Activated CD4-positive, alpha-beta memory T cell treated with anti-CD3 and anti-CD28 coated beads for 36 hours (primary cell): ENCODE measurements around the gene MRPL2. TPM values are rescaled to one million over a fixed set of nuclear protein-coding genes. Genes with fewer than 3 reads are reported as not detected.
"Not testable (repeated sequence)": the region's sequence is repeated elsewhere in the genome, so short reads cannot be mapped to it uniquely, and the experiment has no call there.

Experiments
- CTCF ChIA-PET: fragments of 350-600 bp; sonication (Branson Sonifier 250); formaldehyde crosslinking; loops from one replicate; lab custom pipeline; 2021; ENCODE audit warnings: antibody characterized with exemption, inconsistent platforms; lab: Charles Lee
- POLR2A ChIA-PET: fragments of 350-600 bp; sonication (Branson Sonifier 250); formaldehyde crosslinking; loops from one replicate; lab custom pipeline; 2021; ENCODE audit warnings: antibody characterized with exemption; lab: Charles Lee
- DNase-seq: peaks from one replicate; pipeline ENCODE4 v3.0.0-alpha.2; 2020
- H3K27ac Mint-ChIP-seq: one replicate; pipeline ENCODE4 v1.8.0; 2021; ENCODE audit warnings: mixed read lengths
- H3K27me3 Mint-ChIP-seq: one replicate; pipeline ENCODE4 v1.8.0; 2021; ENCODE audit warnings: mixed read lengths
- H3K36me3 Mint-ChIP-seq: one replicate; pipeline ENCODE4 v1.8.0; 2021; ENCODE audit warnings: mixed read lengths
- H3K4me1 Mint-ChIP-seq: one replicate; pipeline ENCODE4 v1.8.0; 2021; ENCODE audit warnings: low read depth, mixed read lengths
- H3K4me3 Mint-ChIP-seq: one replicate; pipeline ENCODE4 v1.8.0; 2021; ENCODE audit warnings: mild to moderate bottlenecking, mixed read lengths
- H3K9me3 Mint-ChIP-seq: one replicate; pipeline ENCODE4 v1.8.0; 2021; ENCODE audit warnings: mixed read lengths
- intact Hi-C: fragments of 100-400 bp; cut with micrococcal nuclease; formaldehyde crosslinking; loops from one replicate; pipeline ENCODE4 v1.15.1; 2023
- total RNA-seq, 2 experiments: library from RNA; stranded (reverse); gene quantifications; one replicate each; pipeline ENCODE4 v1.2.3, GENCODE V29; 2021

Gene MRPL2
- total RNA-seq, 2 experiments from 2014 or later: 91.0 to 95.4 TPM

- no peak for DNase-seq
- Mint-ChIP-seq H3K4me1 (peaks cover under 1% of the 10 kb centered on the region), H3K27ac (no peak overlapping the region), H3K36me3 (peaks cover 44% of the 10 kb centered on the region), H3K4me3 (no peak overlapping the region), H3K9me3 (no peaks in the 10 kb centered on the region), H3K27me3 (no peaks in the 10 kb centered on the region)
- intact Hi-C loops: no loop called here
- ChIA-PET CTCF (interaction anchor here (0.6 to 1.0 kb wide), 3 partner anchors 19 to 98 kb away, joined by 3 to 4 read pairs (median 3); partner anchors contain the start of gene RRP36), POLR2A (no interaction called here)
Observed at GRCh38 chr6:43045371-43045930, 13.8 kb downstream of the MRPL2 start.

GRCh38 chr6:43043310-43043709 is 15.9 kb downstream of the MRPL2 start:
- CTCF ChIA-PET: no interaction called here
- intact Hi-C loops: no loop called here
- no peak for DNase-seq
- H3K27me3 Mint-ChIP-seq: no peaks in the 10 kb centered on the region
- no peaks in the 10 kb centered on the region for H3K9me3 Mint-ChIP-seq
- no peak overlapping the region for H3K4me3 Mint-ChIP-seq
- H3K4me1 Mint-ChIP-seq: no peaks in the 10 kb centered on the region
- POLR2A ChIA-PET: interaction anchor here (0.8 kb wide), 1 partner anchor 13 kb away, joined by 3 read pairs; no protein-coding TSS in a partner anchor
- H3K36me3 Mint-ChIP-seq: peaks cover 41% of the 10 kb centered on the region
- H3K27ac Mint-ChIP-seq: no peak overlapping the region

GRCh38 chr6:43041475-43041874 is 17.8 kb downstream of the MRPL2 start:
- POLR2A ChIA-PET, CTCF ChIA-PET, H3K27me3 Mint-ChIP-seq, H3K27ac Mint-ChIP-seq, intact Hi-C loops, H3K9me3 Mint-ChIP-seq, H3K4me1 Mint-ChIP-seq, H3K4me3 Mint-ChIP-seq, DNase-seq: not testable (repeated sequence)
- peaks cover 40% of the 10 kb centered on the region for H3K36me3 Mint-ChIP-seq

GRCh38 chr6:43040542-43041257 is 18.5 kb downstream of the MRPL2 start:
- POLR2A ChIA-PET: no interaction called here
- Mint-ChIP-seq H3K4me1 (no peaks in the 10 kb centered on the region), H3K36me3 (peaks cover 37% of the 10 kb centered on the region), H3K27ac (no peak overlapping the region), H3K4me3 (no peak overlapping the region), H3K9me3 (no peaks in the 10 kb centered on the region), H3K27me3 (no peaks in the 10 kb centered on the region)
- CTCF ChIA-PET: no interaction called here
- intact Hi-C loops: no loop called here
- DNase-seq: no peak

- ChIA-PET CTCF (interaction anchor here (0.8 kb wide), 1 partner anchor 91 kb away, joined by 3 read pairs; no protein-coding TSS in a partner anchor), POLR2A (no interaction called here)
- Mint-ChIP-seq H3K9me3 (no peaks in the 10 kb centered on the region), H3K4me1 (no peaks in the 10 kb centered on the region), H3K27me3 (no peaks in the 10 kb centered on the region), H3K27ac (no peak overlapping the region), H3K36me3 (peaks cover 35% of the 10 kb centered on the region), H3K4me3 (no peak overlapping the region)
- intact Hi-C loops: no loop called here
- DNase-seq: no peak
Observed at GRCh38 chr6:43038727-43039126, 20.5 kb downstream of the MRPL2 start.

- CTCF ChIA-PET: interaction anchor here (0.8 kb wide), 1 partner anchor 92 kb away, joined by 3 read pairs; no protein-coding TSS in a partner anchor
- Mint-ChIP-seq H3K4me1 (no peaks in the 10 kb centered on the region), H3K4me3 (no peak overlapping the region), H3K9me3 (no peaks in the 10 kb centered on the region), H3K27me3 (no peaks in the 10 kb centered on the region), H3K27ac (no peak overlapping the region), H3K36me3 (peaks cover 35% of the 10 kb centered on the region)
- POLR2A ChIA-PET: no interaction called here
- intact Hi-C loops: no loop called here
- DNase-seq: no peak
Observed at GRCh38 chr6:43037706-43038105, 21.5 kb downstream of the MRPL2 start.

GRCh38 chr6:43037197-43037596 is 22.0 kb downstream of the MRPL2 start:
- Mint-ChIP-seq H3K27ac (no peak overlapping the region), H3K36me3 (peaks cover 32% of the 10 kb centered on the region), H3K9me3 (no peaks in the 10 kb centered on the region), H3K4me3 (no peak overlapping the region), H3K4me1 (no peaks in the 10 kb centered on the region), H3K27me3 (no peaks in the 10 kb centered on the region)
- ChIA-PET POLR2A (interaction anchor here (0.5 kb wide), 1 partner anchor 14 kb away, joined by 3 read pairs; no protein-coding TSS in a partner anchor), CTCF (no interaction called here)
- intact Hi-C loops: no loop called here
- no peak for DNase-seq

GRCh38 chr6:43036712-43037111 is 22.5 kb downstream of the MRPL2 start:
- no peaks in the 10 kb centered on the region for H3K4me1 Mint-ChIP-seq
- H3K4me3 Mint-ChIP-seq: no peak overlapping the region
- no peaks in the 10 kb centered on the region for H3K9me3 Mint-ChIP-seq
- ChIA-PET CTCF (no interaction called here), POLR2A (interaction anchor here (0.5 kb wide), 1 partner anchor 13 kb away, joined by 3 read pairs; no protein-coding TSS in a partner anchor)
- no peak for DNase-seq
- H3K27ac Mint-ChIP-seq: no peak overlapping the region
- H3K27me3 Mint-ChIP-seq: no peaks in the 10 kb centered on the region
- intact Hi-C loops: no loop called here
- H3K36me3 Mint-ChIP-seq: peaks cover 34% of the 10 kb centered on the region

GRCh38 chr6:43035495-43036194 is 23.6 kb downstream of the MRPL2 start:
- CTCF ChIA-PET: no interaction called here

GRCh38 chr6:43034190-43034525 is 25.1 kb downstream of the MRPL2 start:
- Mint-ChIP-seq H3K36me3 (peaks cover 39% of the 10 kb centered on the region), H3K9me3 (no peaks in the 10 kb centered on the region), H3K4me1 (no peaks in the 10 kb centered on the region), H3K4me3 (no peak overlapping the region), H3K27me3 (no peaks in the 10 kb centered on the region), H3K27ac (peak overlapping the region; percentile 33)
- intact Hi-C loops: no loop called here
- DNase-seq: no peak
- CTCF ChIA-PET: no interaction called here
- POLR2A ChIA-PET: no interaction called here

More at GRCh38 chr6:43035495-43036194, 23.6 kb downstream of the MRPL2 start:
- peaks cover 31% of the 10 kb centered on the region for H3K36me3 Mint-ChIP-seq
- H3K27ac Mint-ChIP-seq: no peak overlapping the region
- no peak for DNase-seq
- H3K4me1 Mint-ChIP-seq: no peaks in the 10 kb centered on the region
- H3K4me3 Mint-ChIP-seq: no peak overlapping the region
- H3K9me3 Mint-ChIP-seq: no peaks in the 10 kb centered on the region
- no peaks in the 10 kb centered on the region for H3K27me3 Mint-ChIP-seq
- intact Hi-C loops: no loop called here
- POLR2A ChIA-PET: interaction anchor here (0.6 to 1.4 kb wide), 3 partner anchors 11 to 106 kb away, joined by 3 read pairs; partner anchors contain the start of genes CNPY3 and CUL7

- ChIA-PET CTCF (interaction anchor here (1.0 kb wide), 1 partner anchor 133 kb away, joined by 3 read pairs; no protein-coding TSS in a partner anchor), POLR2A (no interaction called here)
- Mint-ChIP-seq H3K27me3 (no peaks in the 10 kb centered on the region), H3K4me3 (no peak overlapping the region), H3K27ac (peak overlapping the region; percentile 55), H3K4me1 (no peaks in the 10 kb centered on the region), H3K9me3 (no peaks in the 10 kb centered on the region), H3K36me3 (peaks cover 39% of the 10 kb centered on the region)
- intact Hi-C loops: no loop called here
- DNase-seq: no peak
Observed at GRCh38 chr6:43033496-43034189, 25.6 kb downstream of the MRPL2 start.
